Measurements from ENCODE around the gene VPS4B.

DNA sequence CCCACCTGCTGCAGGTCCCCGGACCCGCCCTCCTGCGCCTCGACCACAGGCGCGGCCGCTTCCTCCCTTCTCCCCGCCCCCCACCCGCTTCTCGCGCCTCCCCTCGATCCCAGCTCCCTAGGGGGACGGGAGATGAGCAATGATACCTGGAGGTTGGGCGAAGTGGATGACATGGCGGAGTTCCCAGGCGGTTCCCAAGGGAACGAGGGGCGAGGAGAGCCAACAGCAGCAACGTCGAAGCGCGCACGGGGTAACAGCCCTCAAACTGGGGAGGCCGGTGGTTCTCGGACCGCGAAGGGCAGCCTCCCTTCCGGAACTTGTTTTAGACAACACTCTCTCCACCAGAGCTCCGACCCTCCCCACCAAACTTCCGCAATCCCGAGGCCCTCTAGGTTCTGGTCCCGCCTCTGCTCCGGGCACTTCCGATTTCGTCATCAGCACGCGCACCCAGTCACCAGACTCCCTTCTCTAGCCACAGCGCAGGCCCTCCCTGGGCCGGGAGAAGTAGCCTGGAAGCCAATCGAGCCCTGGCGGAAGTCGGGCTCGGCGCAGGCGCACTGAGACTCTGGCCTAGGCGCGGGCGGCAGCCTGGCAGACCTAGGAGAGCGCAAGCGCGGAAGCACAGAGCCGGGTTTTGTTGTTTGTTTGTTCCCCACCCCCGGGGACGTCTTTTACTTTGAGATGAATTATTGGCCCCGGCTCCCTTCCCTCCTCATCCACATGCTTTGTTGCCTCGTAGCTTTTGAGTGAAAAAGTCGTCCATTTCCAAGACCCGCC is at the start of gene VPS4B:
- TF ChIP-seq EZH2phosphoT487 (IDR thresholded peaks at IDR 0.05; ENCODE audit: low read length) (no peak), EZH2 (optimal IDR thresholded peaks at IDR 0.05; ENCODE audit: low read depth, low read length) (no peak)
- TF ChIP-seq, protein P1, sequence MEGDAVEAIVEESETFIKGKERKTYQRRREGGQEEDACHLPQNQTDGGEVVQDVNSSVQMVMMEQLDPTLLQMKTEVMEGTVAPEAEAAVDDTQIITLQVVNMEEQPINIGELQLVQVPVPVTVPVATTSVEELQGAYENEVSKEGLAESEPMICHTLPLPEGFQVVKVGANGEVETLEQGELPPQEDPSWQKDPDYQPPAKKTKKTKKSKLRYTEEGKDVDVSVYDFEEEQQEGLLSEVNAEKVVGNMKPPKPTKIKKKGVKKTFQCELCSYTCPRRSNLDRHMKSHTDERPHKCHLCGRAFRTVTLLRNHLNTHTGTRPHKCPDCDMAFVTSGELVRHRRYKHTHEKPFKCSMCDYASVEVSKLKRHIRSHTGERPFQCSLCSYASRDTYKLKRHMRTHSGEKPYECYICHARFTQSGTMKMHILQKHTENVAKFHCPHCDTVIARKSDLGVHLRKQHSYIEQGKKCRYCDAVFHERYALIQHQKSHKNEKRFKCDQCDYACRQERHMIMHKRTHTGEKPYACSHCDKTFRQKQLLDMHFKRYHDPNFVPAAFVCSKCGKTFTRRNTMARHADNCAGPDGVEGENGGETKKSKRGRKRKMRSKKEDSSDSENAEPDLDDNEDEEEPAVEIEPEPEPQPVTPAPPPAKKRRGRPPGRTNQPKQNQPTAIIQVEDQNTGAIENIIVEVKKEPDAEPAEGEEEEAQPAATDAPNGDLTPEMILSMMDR (IDR thresholded peaks at IDR 0.05; ENCODE audit: low read length): no peak

Measured in MM.1S (cell line).